HepG2 (cell line): Measurements from ENCODE around the gene C6orf132. TPM values are rescaled to one million over a fixed set of nuclear protein-coding genes. Genes with fewer than 3 reads are reported as not detected.

Experiments used
- AHR ChIP-seq: IDR thresholded peaks from 2 replicates; pipeline ENCODE4 v1.6.1; 2018; ENCODE audit warnings: missing genetic modification reagents, missing compliant biosample characterization
- ATF7 ChIP-seq, 2 experiments: fragments of 450-650 bp in 1 of 2; sonication (generic) in 1 of 2; formaldehyde crosslinking in 1 of 2; IDR thresholded peaks; 2 replicates each; pipeline versions ENCODE4 v1.4.0 to v1.6.1; 2016 to 2020; ENCODE audit warnings: antibody characterized with exemption in 1 of 2, mild to moderate bottlenecking in 1 of 2, missing genetic modification reagents in 1 of 2
- E2F2 ChIP-seq: sonication (generic); formaldehyde crosslinking; IDR thresholded peaks from 2 replicates; pipeline ENCODE4 v1.4.0; 2020; ENCODE audit warnings: missing genetic modification reagents, borderline replicate concordance
- FOXO1 ChIP-seq: sonication (generic); formaldehyde crosslinking; IDR thresholded peaks from 2 replicates; pipeline ENCODE4 v1.4.0; 2020; ENCODE audit warnings: missing genetic modification reagents
- GATAD2A ChIP-seq: IDR thresholded peaks from 2 replicates; pipeline ENCODE4 v1.6.1; 2016
- GFI1 ChIP-seq: sonication (generic); formaldehyde crosslinking; IDR thresholded peaks from 2 replicates; pipeline ENCODE4 v1.5.0; 2020; ENCODE audit warnings: missing genetic modification reagents, mild to moderate bottlenecking, borderline replicate concordance
- GPBP1L1 ChIP-seq: sonication (generic); formaldehyde crosslinking; IDR thresholded peaks from 2 replicates; pipeline ENCODE4 v1.5.0; 2020; ENCODE audit warnings: mild to moderate bottlenecking, missing genetic modification reagents
- HNF4G ChIP-seq, 2 experiments: sonication (generic) in 1 of 2; formaldehyde crosslinking in 1 of 2; IDR thresholded peaks; 2 replicates each; pipeline versions ENCODE4 v1.4.0 to v1.6.1; 2011 to 2020; ENCODE audit warnings: borderline replicate concordance in 2 of 2, low read depth in 2 of 2, mild to moderate bottlenecking in 2 of 2, low read length in 1 of 2, missing genetic modification reagents in 1 of 2, moderate library complexity in 1 of 2
- REL ChIP-seq: sonication (generic); formaldehyde crosslinking; conservative IDR thresholded peaks from 2 replicates; pipeline ENCODE4 v1.8.0; 2022; ENCODE audit warnings: mild to moderate bottlenecking, missing genetic modification reagents, moderate library complexity
- REST ChIP-seq, 2 experiments: IDR thresholded peaks; 2 replicates each; pipeline ENCODE4 v1.6.1; 2011 to 2012; ENCODE audit warnings: low read length in 2 of 2, borderline replicate concordance in 1 of 2, low read depth in 1 of 2, mild to moderate bottlenecking in 1 of 2, moderate library complexity in 1 of 2
- STAG1 ChIP-seq: sonication (generic); formaldehyde crosslinking; IDR thresholded peaks from 2 replicates; pipeline ENCODE4 v1.4.0; 2020; ENCODE audit warnings: missing genetic modification reagents
- ZBTB1 ChIP-seq: sonication (generic); formaldehyde crosslinking; IDR thresholded peaks from 2 replicates; pipeline ENCODE4 v1.4.0; 2020; ENCODE audit warnings: missing genetic modification reagents, borderline replicate concordance
- ZNF318 ChIP-seq: sonication (generic); formaldehyde crosslinking; IDR thresholded peaks from 2 replicates; pipeline ENCODE4 v1.4.0; 2020; ENCODE audit warnings: mild to moderate bottlenecking, missing genetic modification reagents
- ZSCAN25 ChIP-seq: sonication (generic); formaldehyde crosslinking; IDR thresholded peaks from 2 replicates; pipeline ENCODE4 v1.8.0; 2022; ENCODE audit warnings: mild to moderate bottlenecking, missing genetic modification reagents
- polyA plus RNA-seq, 8 experiments: library from polyadenylated mRNA; depleted of rRNA in 3 of 8; stranded (reverse) in 7 of 8; unstranded in 1 of 8; fragments of >200 nt; fragmentation: Illumina TruSeq in 4 of 8; extraction: Trizol in 4 of 8; gene quantifications; 2 replicates each; pipeline versions ENCODE4 v1.2.1 to v1.2.3, GENCODE V29; 2011 to 2016; ENCODE audit warnings: low read depth in 4 of 8, missing spikeins in 1 of 8, mixed read lengths in 1 of 8; ENCODE audit not compliant: insufficient read depth in 1 of 8
- total RNA-seq, 5 experiments: library from RNA; depleted of rRNA; stranded (reverse); fragments of >200 nt; fragmentation: Illumina TruSeq; extraction: Trizol; gene quantifications; 2 replicates each; pipeline ENCODE4 v1.2.3, GENCODE V29; 2016; ENCODE audit warnings: low read depth in 1 of 5

Gene C6orf132
- total and polyA plus RNA-seq, 2 of the 13 experiments (the other 11 are each of a cell fraction or from before 2014, with no cell fraction given) = 0.78 to 3.0 TPM

- TF ChIP-seq ZNF318 (CRISPR knock-in tag) (no peak), FOXO1 (CRISPR knock-in tag) (no peak; the same call in 1 of the 2 replicates), ATF7 (IDR thresholded peaks at IDR 0.05) (peak; percentile 45; the same call in 1 of the 2 replicates), ATF7 (CRISPR knock-in tag; IDR thresholded peaks at IDR 0.05) (no peak), E2F2 (CRISPR knock-in tag) (no peak), HNF4G (IDR thresholded peaks at IDR 0.05; ENCODE audit: borderline replicate concordance, low read depth, low read length) (no peak), HNF4G (CRISPR knock-in tag; IDR thresholded peaks at IDR 0.05; ENCODE audit: borderline replicate concordance, low read depth) (no peak), AHR (CRISPR knock-in tag) (no peak), GATAD2A (0 out of 2 replicates have a peak, but pooled peaks have one; percentile 29), ZBTB1 (CRISPR knock-in tag) (no peak), ZSCAN25 (CRISPR knock-in tag) (no peak), REL (CRISPR knock-in tag) (no peak), STAG1 (no peak), GFI1 (CRISPR knock-in tag) (peak; percentile 52; the same call in 1 of the 2 replicates), GPBP1L1 (no peak), REST (IDR thresholded peaks at IDR 0.05; ENCODE audit: borderline replicate concordance in 1 of 2, low read depth in 1 of 2, low read length in 2 of 2) (no peak)
Measured at GRCh38 chr6:42101186-42101657, 41.2 kb downstream of the C6orf132 start (continued).
